ENCODE measurements around the gene CYP1B1. TPM values are rescaled to one million over a fixed set of nuclear protein-coding genes. Genes with fewer than 3 reads are reported as not detected.
"Not testable (repeated sequence)": the region's sequence is repeated elsewhere in the genome, so short reads cannot be mapped to it uniquely, and the experiment has no call there.

CYP1B1 gene
- total RNA-seq, 2 experiments from 2014 or later: 4.2 to 16.0 TPM

GRCh38 chr2:38026846-38027245, 49.1 kb downstream of the CYP1B1 start:
- no peak overlapping the region for H3K27ac Mint-ChIP-seq
- H3K4me3 Mint-ChIP-seq: no peak overlapping the region
- CTCF ChIA-PET: no interaction called here
- DNase-seq (no peak), ATAC-seq (no peak)
- H3K36me3 Mint-ChIP-seq: no peaks in the 10 kb centered on the region
- no peaks in the 10 kb centered on the region for H3K9me3 Mint-ChIP-seq (ENCODE audit: low read depth)
- peaks cover 22% of the 10 kb centered on the region for H3K27me3 Mint-ChIP-seq
- no peaks in the 10 kb centered on the region for H3K4me1 Mint-ChIP-seq

GRCh38 chr2:38021589-38021988, 54.4 kb downstream of the CYP1B1 start:
- Mint-ChIP-seq H3K9me3 (ENCODE audit: low read depth) (no peaks in the 10 kb centered on the region), H3K36me3 (no peaks in the 10 kb centered on the region), H3K27me3 (peaks cover 16% of the 10 kb centered on the region), H3K4me1 (no peaks in the 10 kb centered on the region), H3K4me3 (no peak overlapping the region), H3K27ac (no peak overlapping the region)
- DNase-seq (no peak), ATAC-seq (no peak)
- CTCF ChIA-PET: no interaction called here

GRCh38 chr2:38020359-38021069, 55.4 kb downstream of the CYP1B1 start:
- CTCF ChIA-PET: interaction anchor here (0.5 kb wide), 1 partner anchor 763 kb away, joined by 3 read pairs; no protein-coding TSS in a partner anchor
- not testable (repeated sequence) for H3K4me1 Mint-ChIP-seq; ATAC-seq; H3K27ac Mint-ChIP-seq; H3K36me3 Mint-ChIP-seq; DNase-seq; H3K4me3 Mint-ChIP-seq; H3K9me3 Mint-ChIP-seq (ENCODE audit: low read depth)
- H3K27me3 Mint-ChIP-seq: peaks cover 13% of the 10 kb centered on the region

GRCh38 chr2:38017836-38018235, 58.1 kb downstream of the CYP1B1 start:
- CTCF ChIA-PET: no interaction called here
- no peak for DNase-seq
- H3K27ac Mint-ChIP-seq: no peak overlapping the region
- H3K9me3 Mint-ChIP-seq (ENCODE audit: low read depth): no peaks in the 10 kb centered on the region
- no peak overlapping the region for H3K4me3 Mint-ChIP-seq
- no peaks in the 10 kb centered on the region for H3K27me3 Mint-ChIP-seq
- H3K36me3 Mint-ChIP-seq: no peaks in the 10 kb centered on the region
- ATAC-seq: no peak
- H3K4me1 Mint-ChIP-seq: no peaks in the 10 kb centered on the region

Other genes with a start within 250 kb of the CYP1B1 start
- gene RMDN2, start 150.9 kb downstream of the CYP1B1 start, total RNA-seq: 1 to 10 TPM; 1.5 to 1.6 TPM